Skeletal muscle cell (primary cell): ENCODE measurements around the gene PRAC1.
"Not testable (repeated sequence)": the region's sequence is repeated elsewhere in the genome, so short reads cannot be mapped to it uniquely, and the experiment has no call there.

Experiments used
- DNase-seq: peaks from one replicate; pipeline ENCODE4 v3.0.0-alpha.2; 2010; ENCODE audit warnings: low read depth
- H3K4me3 ChIP-seq: 2 replicates; pipeline ENCODE4 v1.5.1; 2011; ENCODE audit warnings: low read depth, mild to moderate bottlenecking, control low read depth, low read length, moderate library complexity

PRAC1 gene

DNA sequence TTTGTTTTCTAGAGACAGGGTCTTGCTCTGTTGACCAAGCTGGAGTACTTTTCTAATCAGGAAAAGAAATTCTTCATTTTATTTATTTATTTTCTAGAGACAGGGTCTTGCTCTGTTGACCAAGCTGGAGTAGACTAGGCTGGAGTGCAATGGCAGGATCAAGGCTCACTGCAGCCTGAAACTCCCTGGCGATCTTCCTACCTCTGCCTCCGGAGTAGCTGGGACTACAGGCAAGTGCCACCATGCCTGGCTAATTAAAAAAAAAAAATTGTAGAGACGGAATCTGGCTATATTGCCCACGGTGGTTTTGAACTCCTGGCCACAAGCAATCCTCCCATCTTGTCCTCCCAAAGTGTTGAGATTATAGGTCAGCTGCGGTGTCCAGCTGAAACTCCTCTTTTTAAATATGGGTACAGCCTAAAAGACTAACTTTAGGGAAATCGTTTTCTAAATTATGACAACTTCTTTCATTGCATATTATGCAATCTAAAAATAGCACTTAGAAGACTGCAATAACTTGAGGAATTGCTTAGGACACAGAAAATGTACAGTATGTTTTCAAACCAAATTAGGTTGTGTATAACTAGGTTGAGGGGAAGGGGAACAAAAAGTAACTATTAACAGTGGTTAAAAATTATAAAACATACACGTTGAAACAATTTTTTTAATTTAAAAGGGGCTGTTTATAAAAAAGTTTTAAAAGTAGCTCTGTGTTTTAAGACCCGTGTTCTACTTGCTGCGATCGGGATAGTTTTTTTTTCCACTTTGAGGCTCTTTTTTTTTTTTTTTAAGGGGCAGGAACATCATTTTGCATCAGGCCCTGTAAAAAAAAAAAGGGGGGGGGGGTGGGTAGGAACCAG lies 4.7 kb downstream of the PRAC1 start:
- H3K4me3 ChIP-seq = no peak overlapping the region
- DNase-seq = no peak

DNA sequence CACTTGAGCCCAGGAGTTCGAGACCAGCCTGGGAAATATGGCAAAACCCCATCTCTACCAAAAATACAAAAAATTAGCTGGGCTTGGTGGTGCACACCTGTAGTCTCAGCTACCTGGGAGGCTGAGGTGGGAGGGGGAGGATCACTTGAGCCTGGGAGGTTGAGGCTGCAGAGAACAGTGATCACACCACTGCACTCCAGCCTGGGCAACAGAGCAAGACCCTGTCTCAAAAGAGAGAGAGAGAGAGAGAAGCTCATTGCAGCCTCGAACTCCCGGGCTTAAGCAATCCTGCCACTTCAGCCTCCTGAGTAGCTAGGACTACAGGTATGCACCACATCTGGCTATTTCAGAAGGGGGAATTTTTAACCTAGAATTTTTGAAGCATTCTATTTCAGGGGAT lies 5.8 kb downstream of the PRAC1 start:
- DNase-seq, H3K4me3 ChIP-seq: not testable (repeated sequence)

DNA sequence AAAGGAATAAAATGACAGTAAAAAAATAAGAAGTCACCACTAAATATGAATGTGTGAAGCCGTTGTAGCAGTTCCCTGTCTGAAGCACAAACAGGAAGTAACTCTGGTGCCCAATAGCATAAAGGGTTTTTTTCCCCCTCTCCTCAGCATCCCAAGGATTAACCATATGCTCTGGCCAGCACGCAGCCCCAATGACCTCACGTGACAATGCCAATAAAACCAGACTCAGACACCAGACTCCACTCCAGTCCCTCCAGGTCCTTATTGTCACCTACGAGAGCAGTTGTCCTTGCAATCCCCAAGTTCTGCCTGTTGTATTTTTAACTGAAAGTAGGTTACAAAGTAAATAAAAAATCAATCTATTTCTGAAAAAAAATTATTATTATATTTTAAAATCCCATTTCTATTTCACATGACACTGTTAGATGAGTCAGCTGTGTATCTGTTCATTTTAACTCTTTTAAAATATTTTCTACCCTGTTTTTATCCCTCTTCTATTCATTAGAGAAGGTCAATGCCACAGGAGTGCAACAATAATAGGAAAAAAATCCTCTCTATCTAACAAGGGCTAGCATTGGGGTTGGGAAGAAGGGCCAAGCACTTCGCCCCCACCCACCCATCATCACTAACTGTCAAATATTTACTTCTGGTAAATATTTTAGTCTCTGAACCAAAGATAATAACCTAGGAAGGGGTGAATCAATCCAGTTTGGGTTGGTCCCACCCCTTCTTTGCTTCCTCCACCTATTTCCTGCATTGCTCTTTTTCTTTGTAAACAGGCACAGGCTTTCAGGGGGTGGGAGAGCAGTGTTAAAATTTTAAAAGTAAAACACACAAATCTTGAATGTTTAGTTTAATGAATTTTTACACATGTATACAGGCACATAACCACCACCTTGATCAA lies 6.6 kb downstream of the PRAC1 start:
- DNase-seq = no peak
- no peak overlapping the region for H3K4me3 ChIP-seq

- DNase-seq = no peak
- no peak overlapping the region for H3K4me3 ChIP-seq
Observed at GRCh38 chr17:48711128-48711527, 11.2 kb downstream of the PRAC1 start.

- no peak overlapping the region for H3K4me3 ChIP-seq
- no peak for DNase-seq
Observed at GRCh38 chr17:48704361-48705248, 17.7 kb downstream of the PRAC1 start.

DNA sequence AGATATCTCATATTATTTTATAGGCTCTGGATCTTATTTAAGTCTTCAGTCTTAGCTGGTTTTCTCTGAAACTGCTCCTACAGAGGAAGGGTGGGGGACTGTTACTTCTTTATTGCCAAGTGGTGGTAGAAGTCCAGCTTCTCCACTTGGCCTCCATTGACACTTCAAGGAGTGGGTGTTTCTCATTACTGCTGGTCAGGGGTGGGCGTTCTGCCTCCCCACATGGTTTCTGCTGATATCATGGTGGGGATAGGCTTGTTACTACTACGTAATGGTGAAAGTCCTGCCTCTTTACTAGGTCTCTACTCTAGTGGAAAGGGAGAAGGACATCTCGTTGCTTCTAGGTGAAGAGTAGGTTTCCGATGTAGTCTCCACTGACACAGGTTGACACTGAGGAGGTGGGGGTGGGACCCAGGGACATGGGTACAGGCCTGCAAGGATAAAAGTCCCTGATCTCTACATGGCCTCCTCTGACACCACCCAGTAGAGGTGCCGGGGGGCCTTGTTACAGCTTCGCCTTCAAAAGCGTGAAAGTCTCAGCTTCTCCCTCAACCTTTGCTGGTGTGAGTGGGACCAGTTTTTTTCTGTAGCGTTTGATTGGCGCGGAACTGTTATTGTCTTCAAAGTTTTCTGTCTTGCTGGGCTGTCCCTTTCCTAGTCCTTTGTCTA lies 20.3 kb downstream of the PRAC1 start:
- no peak overlapping the region for H3K4me3 ChIP-seq
- DNase-seq = no peak

DNA sequence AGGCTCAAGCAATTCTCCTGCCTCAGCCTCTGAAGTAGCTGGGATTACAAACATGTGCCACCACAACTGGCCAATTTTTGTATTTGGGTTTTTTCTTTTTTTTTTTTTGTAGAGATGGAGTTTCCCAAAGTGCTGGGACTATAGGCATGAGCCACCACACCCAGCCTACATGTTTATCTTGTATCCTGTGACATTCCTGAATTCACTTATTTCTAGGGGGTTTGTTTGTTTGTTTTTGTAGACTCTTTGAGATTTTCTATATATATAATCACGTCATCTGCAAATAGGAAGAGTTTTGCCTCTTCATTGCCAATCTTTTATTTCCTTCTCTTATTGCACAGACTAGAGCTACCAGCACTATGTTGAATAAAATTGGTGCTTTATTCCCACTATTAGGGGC lies 29.1 kb downstream of the PRAC1 start:
- DNase-seq = no peak

DNA sequence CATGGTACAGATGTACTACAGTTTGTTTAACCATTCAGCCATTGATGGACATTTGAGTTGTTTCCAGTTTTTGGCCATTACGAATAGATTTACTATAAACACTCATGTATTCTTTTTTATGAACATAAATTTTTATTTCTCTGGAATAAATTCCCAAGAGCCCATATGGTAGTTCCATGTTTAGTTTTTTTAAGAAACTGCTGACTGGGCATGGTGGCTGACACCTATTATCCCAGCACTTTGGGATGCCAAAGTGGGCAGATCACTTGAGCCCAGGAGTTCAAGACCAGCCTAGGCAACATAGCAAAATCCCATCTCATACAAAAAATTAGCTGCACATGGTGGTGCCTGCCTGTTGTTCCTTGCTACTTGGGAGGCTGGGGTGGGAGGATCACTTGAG lies 30.3 kb downstream of the PRAC1 start:
- no peak overlapping the region for H3K4me3 ChIP-seq
- no peak for DNase-seq

More for the DNA sequence above, 29.1 kb downstream of the PRAC1 start:
- no peak overlapping the region for H3K4me3 ChIP-seq

GRCh38 chr17:48690655-48691054 lies 31.7 kb downstream of the PRAC1 start:
- no peak overlapping the region for H3K4me3 ChIP-seq
- no peak for DNase-seq

GRCh38 chr17:48681609-48682008 lies 40.7 kb downstream of the PRAC1 start:
- no peak for DNase-seq

GRCh38 chr17:48679385-48680096 lies 42.8 kb downstream of the PRAC1 start:
- no peak for DNase-seq
- no peak overlapping the region for H3K4me3 ChIP-seq

More at GRCh38 chr17:48681609-48682008, 40.7 kb downstream of the PRAC1 start:
- no peak overlapping the region for H3K4me3 ChIP-seq

DNA sequence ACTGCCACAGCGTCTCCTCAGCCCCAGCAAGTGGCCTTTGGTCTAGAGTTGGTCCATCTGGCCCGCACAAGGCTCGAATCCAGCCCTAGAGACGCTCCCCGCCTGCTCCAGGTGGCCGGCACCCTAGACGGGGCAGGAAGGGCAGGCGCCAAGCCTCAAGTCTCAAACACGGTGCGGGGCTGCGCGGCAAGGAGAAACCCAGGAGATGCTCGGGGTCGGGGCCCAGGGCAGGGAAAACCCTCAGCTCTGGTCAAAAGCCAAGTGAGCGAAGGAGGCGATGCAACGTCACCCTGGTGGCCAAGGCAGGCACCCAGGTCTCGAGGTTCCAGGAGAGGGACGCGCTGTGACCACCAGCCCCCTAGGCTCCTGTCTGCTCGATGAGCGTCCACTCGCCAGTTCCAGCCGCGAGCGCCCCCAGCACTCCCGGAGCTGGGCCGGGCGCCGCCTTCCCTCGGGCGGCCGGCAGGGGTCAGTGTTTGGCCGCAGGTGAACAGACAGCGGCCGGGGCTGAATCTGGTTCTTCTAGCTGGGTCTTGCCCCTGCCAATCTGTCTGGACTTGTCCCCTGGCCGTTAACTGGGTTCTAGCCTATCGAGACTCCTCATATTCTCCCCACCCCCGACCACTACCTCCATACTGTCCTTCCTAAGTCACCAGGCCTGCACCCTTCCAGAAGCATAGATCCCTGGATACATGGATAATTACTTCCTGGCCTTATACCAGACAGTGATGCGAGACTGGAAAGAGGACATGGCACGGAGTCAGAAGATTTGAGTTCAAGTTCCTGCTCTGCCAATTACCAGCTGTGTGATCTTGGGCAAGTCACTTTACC lies 44.0 kb downstream of the PRAC1 start:
- no peak overlapping the region for H3K4me3 ChIP-seq
- no peak for DNase-seq

- no peak for DNase-seq
- no peak overlapping the region for H3K4me3 ChIP-seq
Observed at GRCh38 chr17:48676963-48677558, 45.3 kb downstream of the PRAC1 start.

- no peak overlapping the region for H3K4me3 ChIP-seq
- no peak for DNase-seq
Observed at GRCh38 chr17:48672340-48672739, 50.0 kb downstream of the PRAC1 start.
